ENCODE measurements around the gene NKX1-2. TPM values are rescaled to one million over a fixed set of nuclear protein-coding genes. Genes with fewer than 3 reads are reported as not detected.

The NKX1-2 gene
- total RNA-seq, 1 donor from 2014 or later = 0.16 TPM

- ATAC-seq = no peak
These were observed 34.6 kb downstream of the NKX1-2 start for GRCh38 chr10:124415210-124415609.

GRCh38 chr10:124414076-124414475 lies 35.8 kb downstream of the NKX1-2 start:
- peak; percentile 28 for ATAC-seq

- no peak for ATAC-seq
These were observed 40.1 kb downstream of the NKX1-2 start for GRCh38 chr10:124409696-124410095.

GRCh38 chr10:124408357-124408756 lies 41.5 kb downstream of the NKX1-2 start:
- ATAC-seq = no peak

- no peak for ATAC-seq
These were observed 42.4 kb downstream of the NKX1-2 start for GRCh38 chr10:124407456-124407855.

GRCh38 chr10:124403548-124403947 lies 46.3 kb downstream of the NKX1-2 start:
- peak; percentile 86 for ATAC-seq

GRCh38 chr10:124402273-124402672 lies 47.6 kb downstream of the NKX1-2 start:
- no peak for ATAC-seq

- ATAC-seq = no peak
These were observed 48.2 kb downstream of the NKX1-2 start for GRCh38 chr10:124401633-124402032.

Other genes with a start within 250 kb of the NKX1-2 start
- 104 TPM for gene OAT, start 31.1 kb downstream of the NKX1-2 start, total RNA-seq
- gene LHPP, start 11.8 kb upstream of the NKX1-2 start, total RNA-seq = 23.2 TPM

Measured in esophagus mucosa (tissue), 1 donor.